Sigmoid colon (tissue), 7 donors: Measurements from ENCODE around the gene PANX1. TPM values are rescaled to one million over a fixed set of nuclear protein-coding genes. Genes with fewer than 3 reads are reported as not detected.

ENCODE experiments used
- DNase-seq: peaks from one replicate; pipeline ENCODE4 v3.0.0-alpha.2; 2019
- H3K27ac ChIP-seq, 4 donors: fragments of 200-600 bp; sonication (generic); one replicate each; pipeline ENCODE4 v1.5.1; 2016 to 2019; ENCODE audit warnings: mild to moderate bottlenecking in 1 of 4
- H3K27me3 ChIP-seq, 3 donors: fragments of 200-600 bp; sonication (generic); one replicate each; pipeline ENCODE4 v1.5.1; 2019; ENCODE audit warnings: mild to moderate bottlenecking in 1 of 3
- H3K36me3 ChIP-seq, 4 donors: fragments of 200-600 bp; sonication (generic); one replicate each; pipeline ENCODE4 v1.5.1; 2016 to 2019
- H3K4me1 ChIP-seq, 4 donors: fragments of 200-600 bp; sonication (generic); one replicate each; pipeline ENCODE4 v1.5.1; 2017 to 2019
- H3K4me3 ChIP-seq, 4 donors: fragments of 200-600 bp; sonication (generic); one replicate each; pipeline ENCODE4 v1.5.1; 2017 to 2019; ENCODE audit warnings: mild to moderate bottlenecking in 2 of 4, moderate library complexity in 1 of 4
- H3K9me3 ChIP-seq, 4 donors: fragments of 200-600 bp in 3 of 4; sonication (generic) in 3 of 4; one replicate each; pipeline versions ENCODE4 v1.5.1 to v1.6.1; 2013 to 2019
- CTCF ChIP-seq, 4 experiments: fragments of 450-650 bp in 3 of 4; fragments of 200-600 bp in 1 of 4; IDR thresholded peaks; one replicate each; pipeline ENCODE4 v1.5.1; 2016 to 2019; ENCODE audit warnings: antibody characterized with exemption in 4 of 4, mild to moderate bottlenecking in 3 of 4, moderate library complexity in 2 of 4
- EP300 ChIP-seq, 4 donors: sonication (generic); formaldehyde crosslinking; IDR thresholded peaks; one replicate each; pipeline ENCODE4 v1.6.1; 2017; ENCODE audit warnings: antibody characterized with exemption in 4 of 4
- POLR2A ChIP-seq, 2 donors: fragments of 450-650 bp; IDR thresholded peaks; one replicate each; pipeline ENCODE4 v1.6.1; 2016; ENCODE audit warnings: antibody characterized with exemption in 2 of 2, mild to moderate bottlenecking in 2 of 2, moderate library complexity in 2 of 2
- POLR2AphosphoS5 ChIP-seq, 4 donors: sonication (generic); formaldehyde crosslinking; IDR thresholded peaks; one replicate each; pipeline ENCODE4 v1.6.1; 2017; ENCODE audit warnings: antibody characterized with exemption in 4 of 4
- WGBS, 2 donors: extraction: QIAGEN DNeasy Blood & Tissue Kit; methylation state at CpG; one replicate each; pipeline ENCODE4 v1.1.7; 2013; 5-methylcytosine and 5-hydroxymethylcytosine counted together
- intact Hi-C: fragments of 100-400 bp; cut with DNase I; formaldehyde crosslinking; loops from one replicate; pipeline ENCODE4 v1.15.1; 2023
- polyA plus RNA-seq, 3 donors: library from polyadenylated mRNA; stranded (reverse); fragments of 200-250 nt; gene quantifications; one replicate each; pipeline ENCODE4 v1.2.3, GENCODE V29; 2013
- total RNA-seq, 4 donors: library from RNA; depleted of rRNA; stranded (reverse); fragments of >200 nt; gene quantifications; one replicate each; pipeline ENCODE4 v1.1.0, GENCODE V29; 2016
- donor health status: healthy with polysubstance abuse.
- donor health status: Bipolar disorder and iron deficiency.
- donor health status: healthy.

The PANX1 gene
- total and polyA plus RNA-seq, 7 donors, result 1.2 to 35.7 (median 21.6) TPM

- H3K36me3 ChIP-seq, result peaks cover 0 to 14% (median 0%) of the 10 kb centered on the region in 4 donors
- TF ChIP-seq POLR2A (IDR thresholded peaks at IDR 0.05) (no peak), EP300 (IDR thresholded peaks at IDR 0.05) (no peak), CTCF (IDR thresholded peaks at IDR 0.05) (no peak), POLR2AphosphoS5 (IDR thresholded peaks at IDR 0.05) (no peak)
Observed at GRCh38 chr11:94150704-94151685, 22.4 kb downstream of the PANX1 start.

GRCh38 chr11:94151903-94152677, 23.4 kb downstream of the PANX1 start:
- no peaks in the 10 kb centered on the region for H3K9me3 ChIP-seq
- no peak for TF ChIP-seq CTCF (IDR thresholded peaks at IDR 0.05)
- TF ChIP-seq EP300 (IDR thresholded peaks at IDR 0.05), result no peak
- TF ChIP-seq POLR2AphosphoS5 (IDR thresholded peaks at IDR 0.05), result no peak
- TF ChIP-seq POLR2A (IDR thresholded peaks at IDR 0.05), result no peak
- H3K36me3 ChIP-seq, result peaks cover 0 to 14% (median 0%) of the 10 kb centered on the region in 4 donors
- H3K27me3 ChIP-seq, result no peaks in the 10 kb centered on the region
- no peak overlapping the region for H3K4me3 ChIP-seq
- intact Hi-C loops, result no loop called here
- 89 to 93% methylated on average over 6 of the region's 6 CpGs for WGBS, 2 donors
- peaks cover 0 to 50% (median 50%) of the 10 kb centered on the region in 4 donors for H3K4me1 ChIP-seq
- H3K27ac ChIP-seq, result peak overlapping the region in 3 of 4 donors; percentile 4 to 30 (median 18)
- DNase-seq, result no peak

More at GRCh38 chr11:94150704-94151685, 22.4 kb downstream of the PANX1 start:
- Histone ChIP-seq H3K27ac (no peak overlapping the region), H3K27me3 (no peaks in the 10 kb centered on the region), H3K4me1 (peaks cover 0 to 60% (median 54%) of the 10 kb centered on the region in 4 donors), H3K4me3 (no peak overlapping the region), H3K9me3 (no peaks in the 10 kb centered on the region)
- WGBS, 2 donors, result 85 to 93% methylated on average over 4 of the region's 4 CpGs
- no peak for DNase-seq
- intact Hi-C loops, result no loop called here

- Histone ChIP-seq H3K4me3 (no peak overlapping the region), H3K36me3 (peaks cover 0 to 14% (median 0%) of the 10 kb centered on the region in 4 donors), H3K27me3 (no peaks in the 10 kb centered on the region), H3K4me1 (peaks cover 0 to 50% (median 45%) of the 10 kb centered on the region in 4 donors), H3K27ac (peak overlapping the region in 3 of 4 donors; percentile 4 to 19 (median 18)), H3K9me3 (no peaks in the 10 kb centered on the region)
- WGBS, 2 donors, result 91 to 92% methylated on average over 6 of the region's 6 CpGs
- no peak for DNase-seq
- TF ChIP-seq POLR2A (IDR thresholded peaks at IDR 0.05) (no peak), EP300 (IDR thresholded peaks at IDR 0.05) (no peak), POLR2AphosphoS5 (IDR thresholded peaks at IDR 0.05) (no peak), CTCF (IDR thresholded peaks at IDR 0.05) (no peak)
- intact Hi-C loops, result no loop called here
Observed at GRCh38 chr11:94152678-94153065, 24.0 kb downstream of the PANX1 start.

- DNase-seq, result no peak
- no peaks in the 10 kb centered on the region for H3K27me3 ChIP-seq
- intact Hi-C loops, result no loop called here
- no peak overlapping the region for H3K4me3 ChIP-seq
- H3K9me3 ChIP-seq, result no peaks in the 10 kb centered on the region
- H3K4me1 ChIP-seq, result peaks cover 0 to 50% (median 41%) of the 10 kb centered on the region in 4 donors
- no peak overlapping the region for H3K27ac ChIP-seq
- TF ChIP-seq POLR2AphosphoS5 (IDR thresholded peaks at IDR 0.05) (no peak), CTCF (IDR thresholded peaks at IDR 0.05) (no peak), POLR2A (IDR thresholded peaks at IDR 0.05) (no peak), EP300 (IDR thresholded peaks at IDR 0.05) (no peak)
- 69 to 90% methylated on average over 3 of the region's 3 CpGs for WGBS, 2 donors
- peaks cover 0 to 14% (median 0%) of the 10 kb centered on the region in 4 donors for H3K36me3 ChIP-seq
Observed at GRCh38 chr11:94153320-94153719, 24.7 kb downstream of the PANX1 start.
